Small intestine (tissue), 7 donors: ENCODE results near the gene MARCHF10. TPM values are rescaled to one million over a fixed set of nuclear protein-coding genes. Genes with fewer than 3 reads are reported as not detected.

Experiments
- DNase-seq, 2 donors: peaks; one replicate each; pipeline versions ENCODE4 v3.0.0 to v3.0.0-alpha.2; 2013
- FAIRE-seq: peaks from 2 replicates; lab custom pipeline; 2012; peaks lifted over from hg19 to GRCh38; lab: Jason Lieb, UNC
- H3K27ac ChIP-seq, 3 donors: one replicate each; pipeline ENCODE4 v1.5.1; 2013; ENCODE audit warnings: low read length in 2 of 3, mild to moderate bottlenecking in 2 of 3, control low read depth in 1 of 3, inconsistent platforms in 1 of 3, low read depth in 1 of 3, moderate library complexity in 1 of 3
- H3K27me3 ChIP-seq, 3 donors: one replicate each; pipeline ENCODE4 v1.6.1; 2013; ENCODE audit warnings: low read length in 3 of 3, inconsistent platforms in 1 of 3; ENCODE audit not compliant: control insufficient read depth in 3 of 3, insufficient read depth in 3 of 3
- H3K36me3 ChIP-seq, 3 donors: one replicate each; pipeline ENCODE4 v1.6.1; 2013; ENCODE audit warnings: low read length in 3 of 3, inconsistent platforms in 1 of 3, low read depth in 1 of 3, mild to moderate bottlenecking in 1 of 3, moderate library complexity in 1 of 3; ENCODE audit not compliant: control insufficient read depth in 3 of 3, insufficient read depth in 2 of 3
- H3K4me1 ChIP-seq, 3 donors: one replicate each; pipeline ENCODE4 v1.6.1; 2013; ENCODE audit warnings: low read length in 2 of 3, inconsistent platforms in 1 of 3, low read depth in 1 of 3, mild to moderate bottlenecking in 1 of 3, moderate library complexity in 1 of 3; ENCODE audit not compliant: control insufficient read depth in 3 of 3, insufficient read depth in 2 of 3
- H3K4me3 ChIP-seq, 3 donors: one replicate each; pipeline ENCODE4 v1.5.1; 2013; ENCODE audit warnings: low read length in 3 of 3, control low read depth in 1 of 3, inconsistent platforms in 1 of 3, low read depth in 1 of 3, mild to moderate bottlenecking in 1 of 3, moderate library complexity in 1 of 3
- H3K9me3 ChIP-seq, 2 donors: one replicate each; pipeline ENCODE4 v1.6.1; 2013; ENCODE audit warnings: low read depth in 1 of 2, low read length in 1 of 2; ENCODE audit not compliant: control insufficient read depth in 2 of 2, insufficient read depth in 1 of 2
- WGBS, 3 donors: extraction: QIAGEN DNeasy Blood & Tissue Kit; methylation state at CpG; one replicate each; pipeline ENCODE4 v1.1.7; 2013; 5-methylcytosine and 5-hydroxymethylcytosine counted together
- polyA plus RNA-seq, 4 donors: library from polyadenylated mRNA; stranded (reverse) in 3 of 4; unstranded in 1 of 4; fragments of 200-250 nt in 3 of 4; fragments of 120-200 nt in 1 of 4; gene quantifications; one replicate each; pipeline versions ENCODE4 v1.2.1 to v1.2.3, GENCODE V29; 2013
- donor health status: healthy with polysubstance abuse.
- donor health status: control.
- donor health status: control.
- donor health status: Bipolar disorder and iron deficiency.
- donor health status: healthy.

MARCHF10 gene
- polyA plus RNA-seq, 4 donors = 0.10 to 0.13 TPM; not detected in 2

GRCh38 chr17:62712171-62712581 lies 95.9 kb downstream of the MARCHF10 start:
- Histone ChIP-seq H3K4me3 (no peak overlapping the region), H3K27me3 (peaks cover 0 to 6% (median 0%) of the 10 kb centered on the region in 3 donors), H3K4me1 (no peaks in the 10 kb centered on the region), H3K27ac (no peak overlapping the region), H3K9me3 (peaks cover 0 to 9% of the 10 kb centered on the region in 2 donors), H3K36me3 (no peaks in the 10 kb centered on the region)
- FAIRE-seq (no peak), DNase-seq (no peak)
- WGBS, 3 donors = 77 to 84% (median 84%) methylated on average over 8 of the region's 8 CpGs

GRCh38 chr17:62708587-62708986 lies 99.5 kb downstream of the MARCHF10 start:
- H3K36me3 ChIP-seq = no peaks in the 10 kb centered on the region
- 24 to 63% (median 33%) methylated on average over 2 of the region's 2 CpGs for WGBS, 3 donors
- no peak overlapping the region for H3K4me3 ChIP-seq
- H3K9me3 ChIP-seq = peaks cover 0 to 9% of the 10 kb centered on the region in 2 donors
- no peak for DNase-seq
- H3K4me1 ChIP-seq = no peaks in the 10 kb centered on the region
- FAIRE-seq = no peak
- H3K27me3 ChIP-seq = peaks cover 5 to 32% (median 6%) of the 10 kb centered on the region in 3 donors
- no peak overlapping the region for H3K27ac ChIP-seq

- no peak overlapping the region for H3K4me3 ChIP-seq
- no peak overlapping the region for H3K27ac ChIP-seq
- H3K36me3 ChIP-seq = no peaks in the 10 kb centered on the region
- no peak for DNase-seq
- FAIRE-seq = no peak
- WGBS, 3 donors = 90 to 93% (median 92%) methylated on average over 9 of the region's 9 CpGs
- H3K4me1 ChIP-seq = no peaks in the 10 kb centered on the region
- peaks cover 0 to 9% of the 10 kb centered on the region in 2 donors for H3K9me3 ChIP-seq
- peaks cover 5 to 37% (median 6%) of the 10 kb centered on the region in 3 donors for H3K27me3 ChIP-seq
These were observed 100.7 kb downstream of the MARCHF10 start for GRCh38 chr17:62707425-62707739.

DNA sequence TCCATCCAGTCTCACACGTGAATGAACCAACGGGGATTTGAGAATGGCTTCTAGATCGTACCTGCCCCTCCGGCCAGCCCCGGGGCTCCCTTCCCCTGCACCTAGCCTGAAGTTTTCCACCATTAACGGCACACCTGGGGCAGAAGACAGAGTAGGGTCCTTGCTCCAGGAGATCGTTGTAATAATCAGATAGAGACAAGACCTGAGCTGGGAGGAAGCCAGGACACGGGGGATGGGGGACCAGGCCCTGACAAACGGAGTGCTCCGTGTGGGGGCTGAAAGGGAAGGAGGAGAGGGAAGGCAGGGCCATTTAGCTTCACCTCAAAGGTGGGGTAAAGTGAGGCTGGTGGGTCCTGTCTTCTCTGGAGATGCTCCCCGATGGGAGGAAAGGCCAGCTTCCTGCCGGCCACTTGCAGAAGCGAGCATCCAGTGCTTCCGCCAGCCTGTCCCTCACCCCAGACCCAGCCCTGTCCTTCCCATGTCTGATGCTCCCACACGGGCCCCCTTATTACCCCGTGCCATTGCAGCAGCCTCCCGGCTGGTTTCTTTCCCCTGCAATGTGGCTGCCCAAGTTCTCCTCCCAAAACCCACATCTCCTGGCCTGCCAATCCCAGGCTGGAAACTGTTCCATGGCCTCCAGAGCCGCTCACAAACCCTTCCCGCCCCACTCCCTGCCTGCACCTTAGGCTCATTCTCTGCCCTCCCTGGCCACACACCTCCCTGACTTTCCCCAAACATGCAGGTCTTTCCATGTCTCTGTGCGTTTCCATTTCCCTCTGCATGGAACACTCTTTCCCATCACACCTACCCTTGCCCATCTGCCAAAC lies 101.3 kb downstream of the MARCHF10 start:
- no peak overlapping the region for H3K4me3 ChIP-seq
- DNase-seq (no peak), FAIRE-seq (no peak)
- H3K27ac ChIP-seq = no peak overlapping the region
- H3K4me1 ChIP-seq = no peaks in the 10 kb centered on the region
- no peaks in the 10 kb centered on the region for H3K36me3 ChIP-seq
- H3K27me3 ChIP-seq = peaks cover 5 to 37% (median 6%) of the 10 kb centered on the region in 3 donors
- H3K9me3 ChIP-seq = peaks cover 0 to 9% of the 10 kb centered on the region in 2 donors
- WGBS, 3 donors = 66 to 83% (median 81%) methylated on average over 17 to 20 of the region's 20 CpGs

DNA sequence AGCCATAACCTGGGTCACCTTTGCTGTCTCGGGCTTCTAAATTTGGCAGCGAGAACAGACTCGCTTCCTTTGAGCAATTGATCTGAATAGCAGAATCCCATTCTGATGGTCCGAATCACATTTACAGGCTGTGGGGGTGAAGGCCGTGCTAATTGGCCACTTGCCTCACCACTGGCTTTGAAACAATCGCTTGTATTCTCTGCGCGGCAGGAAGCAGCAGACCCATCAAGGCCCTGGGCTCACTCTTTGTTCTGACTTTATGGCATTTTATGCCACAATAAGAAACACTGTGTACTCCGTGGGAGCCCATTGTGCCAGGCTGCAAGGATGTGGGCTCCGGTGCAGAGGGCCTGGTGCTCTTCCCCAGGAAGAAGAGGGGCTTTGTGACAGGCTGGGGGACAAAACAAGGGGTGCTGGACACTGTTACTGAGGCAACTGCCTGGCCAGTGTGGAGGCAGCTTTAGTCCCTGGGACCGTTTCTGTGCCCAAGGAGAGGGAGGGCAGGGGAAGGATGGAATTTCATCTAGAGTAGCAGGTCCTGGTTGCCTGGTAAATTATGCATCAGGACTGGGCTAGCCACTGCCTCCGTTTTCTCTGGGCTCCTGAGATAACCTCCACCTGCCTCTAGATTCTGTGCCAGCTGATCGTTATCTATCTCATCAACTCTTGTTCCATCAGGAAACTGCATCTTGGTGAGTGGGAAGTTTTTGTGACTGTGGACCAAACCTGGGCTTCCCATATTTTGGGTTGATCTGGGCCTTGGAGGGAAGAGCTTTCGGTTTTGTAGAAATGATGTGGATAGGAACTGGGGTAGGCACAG lies 102.1 kb downstream of the MARCHF10 start:
- Histone ChIP-seq H3K27me3 (peaks cover 5 to 42% (median 6%) of the 10 kb centered on the region in 3 donors), H3K4me1 (no peaks in the 10 kb centered on the region), H3K4me3 (peak overlapping the region in 1 of 3 donors; percentile 44), H3K27ac (peak overlapping the region in 2 of 3 donors; percentile 39 to 45), H3K9me3 (peaks cover 0 to 9% of the 10 kb centered on the region in 2 donors), H3K36me3 (no peaks in the 10 kb centered on the region)
- 29 to 52% (median 39%) methylated on average over 14 of the region's 14 CpGs for WGBS, 3 donors
- DNase-seq (no peak), FAIRE-seq (no peak)

- peak in 1 of 2 donors; percentile 11 for DNase-seq
- no peak for FAIRE-seq
- peaks cover 0 to 9% of the 10 kb centered on the region in 2 donors for H3K9me3 ChIP-seq
- peak overlapping the region in 2 of 3 donors; percentile 39 to 45 for H3K27ac ChIP-seq
- H3K36me3 ChIP-seq = no peaks in the 10 kb centered on the region
- H3K27me3 ChIP-seq = peaks cover 5 to 42% (median 6%) of the 10 kb centered on the region in 3 donors
- peak overlapping the region in 1 of 3 donors; percentile 44 for H3K4me3 ChIP-seq
- no peaks in the 10 kb centered on the region for H3K4me1 ChIP-seq
- WGBS, 3 donors = 13 to 45% (median 29%) methylated on average over 11 of the region's 11 CpGs
These were observed 102.8 kb downstream of the MARCHF10 start for GRCh38 chr17:62705156-62705777.

DNA sequence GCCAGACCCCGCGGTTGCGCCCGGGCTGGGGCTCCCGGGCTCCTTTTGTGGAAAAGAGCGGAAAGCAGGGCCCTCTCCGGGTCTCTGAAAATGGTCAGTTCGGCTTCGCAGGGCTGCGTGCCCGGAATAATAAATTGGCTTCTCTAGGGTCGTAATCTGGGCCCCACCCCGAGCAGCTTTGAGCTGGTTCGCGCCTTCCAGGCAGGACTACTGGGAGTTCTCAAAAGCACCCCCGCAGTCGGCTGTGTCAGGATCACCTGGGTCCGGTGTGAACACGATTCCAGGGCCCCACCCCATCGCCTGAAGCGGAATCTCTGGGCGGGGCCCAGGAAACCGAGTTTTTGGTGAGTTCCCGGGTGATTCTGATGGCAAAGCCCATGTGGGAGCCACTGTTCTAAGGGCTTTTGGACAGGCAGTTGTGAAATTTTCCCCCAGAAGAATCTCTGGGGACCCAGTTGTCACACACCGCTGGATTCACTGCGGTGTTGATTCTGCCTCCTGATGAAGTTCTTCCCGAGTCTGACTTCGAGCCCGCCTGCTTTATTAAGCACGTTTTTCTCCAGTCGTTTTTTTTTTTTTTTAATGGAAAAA lies 103.6 kb downstream of the MARCHF10 start:
- Histone ChIP-seq H3K4me1 (no peaks in the 10 kb centered on the region), H3K4me3 (peak overlapping the region; percentile 44 to 65 (median 47)), H3K9me3 (peaks cover 0 to 9% of the 10 kb centered on the region in 2 donors), H3K27ac (peak overlapping the region in 1 of 3 donors; percentile 45), H3K27me3 (peaks cover 5 to 41% (median 6%) of the 10 kb centered on the region in 3 donors), H3K36me3 (no peaks in the 10 kb centered on the region)
- DNase-seq (peak in 1 of 2 donors; percentile 28), FAIRE-seq (no peak)
- WGBS, 3 donors = 2 to 6% (median 6%) methylated on average over 28 to 31 of the region's 31 CpGs
